HG03097 (cell line): ENCODE measurements around the gene TIPRL.
"Not testable (repeated sequence)": the region's sequence is repeated elsewhere in the genome, so short reads cannot be mapped to it uniquely, and the experiment has no call there.

Source experiments
- ATAC-seq: cut with Tn5 transposase; IDR thresholded peaks from one replicate; pipeline ENCODE4 v1.9.1; 2021; ENCODE audit not compliant: unreplicated experiment, low FRiP score

Gene TIPRL

GRCh38 chr1:168178638-168179437 is at the start of gene TIPRL:
Gene TIPRL (plus strand): TSS chr1:168178962. CDS start chr1:168179078, 116 bp downstream.
- peak; percentile 88 for ATAC-seq

- ATAC-seq = no peak
These were observed 48.8 kb upstream of the TIPRL start for GRCh38 chr1:168129933-168130332.

- no peak for ATAC-seq
These were observed 44.6 kb upstream of the TIPRL start for GRCh38 chr1:168134132-168134531.

GRCh38 chr1:168134642-168135041 is 44.1 kb upstream of the TIPRL start:
- ATAC-seq = no peak

GRCh38 chr1:168135116-168135920 is 43.4 kb upstream of the TIPRL start:
- ATAC-seq = no peak

- ATAC-seq = no peak
These were observed 42.6 kb upstream of the TIPRL start for GRCh38 chr1:168135921-168136708.

- no peak for ATAC-seq
These were observed 41.9 kb upstream of the TIPRL start, which contains the start of gene GPR161 for GRCh38 chr1:168136709-168137514. Gene GPR161 (minus strand): TSS chr1:168136930. CDS start chr1:168104850, 32,080 bp downstream.

- no peak for ATAC-seq
These were observed 41.3 kb upstream of the TIPRL start for GRCh38 chr1:168137515-168137821.

- ATAC-seq = no peak
These were observed 40.6 kb upstream of the TIPRL start for GRCh38 chr1:168138134-168138533.

GRCh38 chr1:168139070-168139469 is 39.7 kb upstream of the TIPRL start:
- ATAC-seq = no peak

- ATAC-seq = no peak
These were observed 36.8 kb upstream of the TIPRL start for GRCh38 chr1:168141871-168142385.

GRCh38 chr1:168145184-168146159 is 33.3 kb upstream of the TIPRL start:
- peak; percentile 82 for ATAC-seq

GRCh38 chr1:168146160-168146539 is 32.6 kb upstream of the TIPRL start:
- ATAC-seq = no peak

- ATAC-seq = no peak
These were observed 32.1 kb upstream of the TIPRL start for GRCh38 chr1:168146626-168147025.

GRCh38 chr1:168148916-168149315 is 29.8 kb upstream of the TIPRL start:
- peak; percentile 68 for ATAC-seq

- no peak for ATAC-seq
These were observed 28.5 kb upstream of the TIPRL start for GRCh38 chr1:168150283-168150682.

GRCh38 chr1:168151935-168152334 is 26.8 kb upstream of the TIPRL start:
- ATAC-seq = no peak

- not testable (repeated sequence) for ATAC-seq
These were observed 24.1 kb upstream of the TIPRL start for GRCh38 chr1:168154707-168155106.

- ATAC-seq = no peak
These were observed 22.9 kb upstream of the TIPRL start for GRCh38 chr1:168155910-168156309.
